HepG2 (cell line): ENCODE measurements around the gene NMRAL1. TPM values are rescaled to one million over a fixed set of nuclear protein-coding genes. Genes with fewer than 3 reads are reported as not detected.

Experiments used
- DMTF1 ChIP-seq: sonication (generic); formaldehyde crosslinking; IDR thresholded peaks from 2 replicates; pipeline ENCODE4 v1.4.0; 2020; ENCODE audit warnings: mild to moderate bottlenecking, missing genetic modification reagents
- FIP1L1 ChIP-seq: fragments of 200-400 bp; formaldehyde crosslinking; IDR thresholded peaks from 2 replicates; pipeline ENCODE4 v1.6.1; 2018; ENCODE audit warnings: low read depth, mild to moderate bottlenecking, low read length, moderate library complexity, borderline replicate concordance; ENCODE audit not compliant: insufficient read depth
- HNF1B ChIP-seq: sonication (generic); formaldehyde crosslinking; IDR thresholded peaks from 2 replicates; pipeline ENCODE4 v1.5.1; 2020; ENCODE audit warnings: mild to moderate bottlenecking, moderate library complexity, missing genetic modification reagents
- HOXA5 ChIP-seq: sonication (generic); formaldehyde crosslinking; IDR thresholded peaks from 2 replicates; pipeline ENCODE4 v1.4.0; 2020; ENCODE audit warnings: missing genetic modification reagents
- IKZF5 ChIP-seq: IDR thresholded peaks from 2 replicates; pipeline ENCODE4 v1.6.1; 2018; ENCODE audit warnings: missing genetic modification reagents, mild to moderate bottlenecking, missing compliant biosample characterization
- MYC ChIP-seq: sonication (generic); formaldehyde crosslinking; IDR thresholded peaks from 2 replicates; pipeline ENCODE4 v1.9.0; 2021; ENCODE audit warnings: missing genetic modification reagents, borderline replicate concordance
- MYPOP ChIP-seq: sonication (generic); formaldehyde crosslinking; IDR thresholded peaks from 2 replicates; pipeline ENCODE4 v1.8.1; 2023; ENCODE audit warnings: mild to moderate bottlenecking, moderate library complexity, missing genetic modification reagents
- NFE2L1 ChIP-seq: sonication (generic); formaldehyde crosslinking; IDR thresholded peaks from 2 replicates; pipeline ENCODE4 v1.4.0; 2020; ENCODE audit warnings: missing genetic modification reagents, mild to moderate bottlenecking, borderline replicate concordance
- NFKBIZ ChIP-seq: IDR thresholded peaks from 2 replicates; pipeline ENCODE4 v1.6.1; 2018; ENCODE audit warnings: missing genetic modification reagents, missing compliant biosample characterization
- SSRP1 ChIP-seq: IDR thresholded peaks from 2 replicates; pipeline ENCODE4 v1.6.1; 2016; ENCODE audit warnings: control low read depth
- TFDP2 ChIP-seq: sonication (generic); formaldehyde crosslinking; IDR thresholded peaks from 2 replicates; pipeline ENCODE4 v1.4.0; 2020; ENCODE audit warnings: missing genetic modification reagents
- ZNF142 ChIP-seq: sonication (generic); formaldehyde crosslinking; IDR thresholded peaks from 2 replicates; pipeline ENCODE4 v1.4.0; 2020; ENCODE audit warnings: missing genetic modification reagents
- ZNF180 ChIP-seq: sonication (generic); formaldehyde crosslinking; IDR thresholded peaks from 2 replicates; pipeline ENCODE4 v1.4.0; 2020; ENCODE audit warnings: low read depth, missing genetic modification reagents, borderline replicate concordance
- ZNF44 ChIP-seq: sonication (generic); formaldehyde crosslinking; IDR thresholded peaks from 2 replicates; pipeline ENCODE4 v1.5.1; 2020; ENCODE audit warnings: mild to moderate bottlenecking, missing genetic modification reagents
- polyA plus RNA-seq, 8 experiments: library from polyadenylated mRNA; depleted of rRNA in 3 of 8; stranded (reverse) in 7 of 8; unstranded in 1 of 8; fragments of >200 nt; fragmentation: Illumina TruSeq in 4 of 8; extraction: Trizol in 4 of 8; gene quantifications; 2 replicates each; pipeline versions ENCODE4 v1.2.1 to v1.2.3, GENCODE V29; 2011 to 2016; ENCODE audit warnings: low read depth in 4 of 8, missing spikeins in 1 of 8, mixed read lengths in 1 of 8; ENCODE audit not compliant: insufficient read depth in 1 of 8
- total RNA-seq, 5 experiments: library from RNA; depleted of rRNA; stranded (reverse); fragments of >200 nt; fragmentation: Illumina TruSeq; extraction: Trizol; gene quantifications; 2 replicates each; pipeline ENCODE4 v1.2.3, GENCODE V29; 2016; ENCODE audit warnings: low read depth in 1 of 5

The NMRAL1 gene
- total and polyA plus RNA-seq, 2 of the 13 experiments (the other 11 are each of a cell fraction or from before 2014, with no cell fraction given) = 30.8 to 33.1 TPM

- no peak for TF ChIP-seq ZNF142
- peak; percentile 67 for TF ChIP-seq MYPOP (CRISPR knock-in tag)
- 0 out of 2 replicates have a peak, but pooled peaks have one; percentile 35 for TF ChIP-seq DMTF1 (CRISPR knock-in tag)
- peak; percentile 63; the same call in 1 of the 2 replicates for TF ChIP-seq HOXA5 (CRISPR knock-in tag)
- peak; percentile 92; the same call in 1 of the 2 replicates for TF ChIP-seq IKZF5
- TF ChIP-seq ZNF180 (CRISPR knock-in tag) = no peak
- TF ChIP-seq TFDP2 (CRISPR knock-in tag) = peak; percentile 8; the same call in 1 of the 2 replicates
- no peak; the same call in 1 of the 2 replicates for TF ChIP-seq NFKBIZ (CRISPR knock-in tag)
- TF ChIP-seq SSRP1 (CRISPR knock-in tag) = peak; percentile 91
- no peak for TF ChIP-seq NFE2L1 (CRISPR knock-in tag)
- TF ChIP-seq ZNF44 (CRISPR knock-in tag) = 0 out of 2 replicates have a peak, but pooled peaks have one; percentile 39
- TF ChIP-seq HNF1B = peak; percentile 9
- TF ChIP-seq MYC = peak; percentile 48; the same call in 1 of the 2 replicates
- TF ChIP-seq FIP1L1 = no peak
Observed at GRCh38 chr16:4461250-4462085, 13.0 kb downstream of the NMRAL1 start (continued).
